Central memory CD8-positive, alpha-beta T cell (primary cell): ENCODE results near the gene MFAP5.

Experiments
- ATAC-seq: fragments of 150-1000 bp; cut with Tn5 transposase; replicated peaks from 2 replicates; pipeline ENCODE4 v1.10.0; 2022; ENCODE audit warnings: mild to moderate bottlenecking, moderate FRiP score, moderate number of reproducible peaks; ENCODE audit not compliant: poor library complexity, severe bottlenecking; ENCODE audit errors: extremely low read depth
- DNase-seq, 2 donors: peaks; one replicate each; pipeline ENCODE4 v3.0.0; 2021; ENCODE audit warnings: low spot score in 2 of 2
- H3K27ac Mint-ChIP-seq: one replicate; pipeline ENCODE4 v1.8.0; 2022; ENCODE audit warnings: low read depth, mild to moderate bottlenecking, moderate library complexity, mixed read lengths
- H3K27me3 Mint-ChIP-seq: one replicate; pipeline ENCODE4 v1.8.0; 2022; ENCODE audit warnings: mixed read lengths
- H3K36me3 Mint-ChIP-seq: one replicate; pipeline ENCODE4 v1.8.0; 2022; ENCODE audit warnings: mild to moderate bottlenecking, moderate library complexity, mixed read lengths; ENCODE audit not compliant: insufficient read depth
- H3K4me1 Mint-ChIP-seq: one replicate; pipeline ENCODE4 v1.8.0; 2022; ENCODE audit warnings: mixed read lengths
- H3K4me3 Mint-ChIP-seq: one replicate; pipeline ENCODE4 v1.8.0; 2022; ENCODE audit warnings: mild to moderate bottlenecking, moderate library complexity, mixed read lengths
- H3K9me3 Mint-ChIP-seq: one replicate; pipeline ENCODE4 v1.8.0; 2022; ENCODE audit warnings: mixed read lengths

Gene MFAP5

GRCh38 chr12:8606890-8607289 lies 55.7 kb downstream of the MFAP5 start:
- no peak for DNase-seq
- Mint-ChIP-seq H3K4me3 (no peak overlapping the region), H3K27ac (no peak overlapping the region), H3K36me3 (peaks cover 1% of the 10 kb centered on the region), H3K4me1 (peaks cover 16% of the 10 kb centered on the region), H3K27me3 (peaks cover 44% of the 10 kb centered on the region), H3K9me3 (no peaks in the 10 kb centered on the region)
- no peak for ATAC-seq

- Mint-ChIP-seq H3K27ac (no peak overlapping the region), H3K4me3 (no peak overlapping the region), H3K27me3 (peaks cover 50% of the 10 kb centered on the region), H3K9me3 (no peaks in the 10 kb centered on the region), H3K36me3 (peaks cover 1% of the 10 kb centered on the region), H3K4me1 (peaks cover 16% of the 10 kb centered on the region)
- ATAC-seq = no peak
- DNase-seq = no peak
Observed at GRCh38 chr12:8605057-8605456, 57.6 kb downstream of the MFAP5 start.

- Mint-ChIP-seq H3K9me3 (no peaks in the 10 kb centered on the region), H3K4me3 (no peak overlapping the region), H3K36me3 (peaks cover 1% of the 10 kb centered on the region), H3K27me3 (peaks cover 54% of the 10 kb centered on the region), H3K4me1 (peaks cover 7% of the 10 kb centered on the region), H3K27ac (no peak overlapping the region)
- ATAC-seq (no peak), DNase-seq (no peak)
Observed at GRCh38 chr12:8603856-8604255, 58.8 kb downstream of the MFAP5 start.

- Mint-ChIP-seq H3K27me3 (peaks cover 54% of the 10 kb centered on the region), H3K4me3 (no peak overlapping the region), H3K27ac (no peak overlapping the region), H3K36me3 (no peaks in the 10 kb centered on the region), H3K9me3 (no peaks in the 10 kb centered on the region), H3K4me1 (peaks cover 5% of the 10 kb centered on the region)
- ATAC-seq (no peak), DNase-seq (no peak)
Observed at GRCh38 chr12:8603286-8603685, 59.3 kb downstream of the MFAP5 start.

GRCh38 chr12:8596561-8596960 lies 66.1 kb downstream of the MFAP5 start:
- Mint-ChIP-seq H3K4me1 (no peaks in the 10 kb centered on the region), H3K4me3 (no peak overlapping the region), H3K27ac (no peak overlapping the region), H3K27me3 (peaks cover 10% of the 10 kb centered on the region), H3K9me3 (no peaks in the 10 kb centered on the region), H3K36me3 (no peaks in the 10 kb centered on the region)
- ATAC-seq (no peak), DNase-seq (no peak)
